HG03064 (cell line): ENCODE measurements around the gene CD164L2.

Experiments
- ATAC-seq: cut with Tn5 transposase; IDR thresholded peaks from one replicate; pipeline ENCODE4 v1.9.1; 2021; ENCODE audit warnings: low read depth; ENCODE audit not compliant: unreplicated experiment

CD164L2 gene

GRCh38 chr1:27365372-27366112, 17.6 kb downstream of the CD164L2 start:
- no peak for ATAC-seq

- no peak for ATAC-seq
Observed at GRCh38 chr1:27364696-27365371, 18.3 kb downstream of the CD164L2 start.

DNA sequence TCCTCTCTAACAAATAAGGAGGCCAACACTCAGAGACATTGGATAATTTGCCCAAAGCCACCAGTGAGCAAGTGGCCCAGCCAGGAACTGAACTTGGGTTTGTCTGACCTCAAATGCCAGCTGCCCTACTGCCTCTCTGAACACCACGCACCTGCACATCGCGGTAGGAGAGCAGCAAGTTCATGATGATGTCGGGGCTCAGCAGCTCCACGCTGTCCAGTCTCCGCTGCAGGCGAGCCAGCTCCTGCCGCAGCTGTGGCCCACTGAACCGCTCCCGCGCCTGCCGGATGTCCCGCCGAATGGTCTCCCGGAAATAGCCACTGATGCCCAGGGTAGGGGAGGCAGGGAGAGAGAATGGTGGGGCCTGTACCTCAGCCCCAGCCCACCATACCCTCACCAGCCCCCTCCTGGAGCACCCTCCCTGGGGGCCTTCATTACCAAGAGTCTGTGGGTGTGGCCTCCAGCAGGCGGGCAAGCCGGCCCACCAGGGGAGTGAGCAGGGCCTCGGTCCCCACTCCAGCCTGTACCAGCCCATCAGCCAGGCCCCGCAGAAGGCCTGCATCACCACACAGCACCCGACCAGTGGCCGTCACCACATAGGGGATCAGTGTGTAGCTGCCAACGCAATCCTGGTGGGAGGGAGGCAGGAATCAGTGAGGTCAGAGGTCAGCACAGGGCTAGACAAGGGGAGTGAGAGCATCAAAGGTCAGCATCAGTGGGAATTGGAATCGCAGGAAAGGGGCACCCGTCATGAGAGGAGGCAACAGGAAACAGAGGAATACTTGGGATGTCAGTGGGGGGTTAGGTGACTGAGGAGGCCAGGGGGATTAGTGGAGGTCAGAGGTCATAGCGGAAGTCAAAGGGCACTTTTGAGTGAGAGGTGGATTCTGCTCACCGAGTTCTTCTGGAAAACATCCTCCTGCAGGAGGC, 19.1 kb downstream of the CD164L2 start:
- no peak for ATAC-seq

DNA sequence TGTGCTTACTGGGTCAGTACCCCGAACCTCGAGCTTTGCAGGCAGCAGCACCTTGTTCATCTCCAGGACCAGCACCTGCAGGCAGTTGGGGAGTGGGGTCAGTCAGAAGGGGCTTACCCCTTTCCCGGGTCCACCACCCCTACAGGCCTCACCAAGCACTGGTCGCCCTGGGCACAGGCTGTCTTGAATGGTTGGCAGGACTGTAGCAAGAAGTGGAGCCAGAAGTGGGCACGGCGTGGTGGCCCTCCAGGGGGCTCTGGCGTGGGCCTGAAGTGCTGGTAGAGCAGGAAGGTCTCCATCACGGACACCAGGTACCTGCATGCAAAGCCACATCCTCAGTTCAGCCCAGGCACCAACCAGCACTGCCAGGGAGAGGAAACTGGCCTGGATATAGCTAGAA, 21.6 kb downstream of the CD164L2 start:
- no peak for ATAC-seq

GRCh38 chr1:27361044-27361402, 22.1 kb downstream of the CD164L2 start:
- no peak for ATAC-seq

DNA sequence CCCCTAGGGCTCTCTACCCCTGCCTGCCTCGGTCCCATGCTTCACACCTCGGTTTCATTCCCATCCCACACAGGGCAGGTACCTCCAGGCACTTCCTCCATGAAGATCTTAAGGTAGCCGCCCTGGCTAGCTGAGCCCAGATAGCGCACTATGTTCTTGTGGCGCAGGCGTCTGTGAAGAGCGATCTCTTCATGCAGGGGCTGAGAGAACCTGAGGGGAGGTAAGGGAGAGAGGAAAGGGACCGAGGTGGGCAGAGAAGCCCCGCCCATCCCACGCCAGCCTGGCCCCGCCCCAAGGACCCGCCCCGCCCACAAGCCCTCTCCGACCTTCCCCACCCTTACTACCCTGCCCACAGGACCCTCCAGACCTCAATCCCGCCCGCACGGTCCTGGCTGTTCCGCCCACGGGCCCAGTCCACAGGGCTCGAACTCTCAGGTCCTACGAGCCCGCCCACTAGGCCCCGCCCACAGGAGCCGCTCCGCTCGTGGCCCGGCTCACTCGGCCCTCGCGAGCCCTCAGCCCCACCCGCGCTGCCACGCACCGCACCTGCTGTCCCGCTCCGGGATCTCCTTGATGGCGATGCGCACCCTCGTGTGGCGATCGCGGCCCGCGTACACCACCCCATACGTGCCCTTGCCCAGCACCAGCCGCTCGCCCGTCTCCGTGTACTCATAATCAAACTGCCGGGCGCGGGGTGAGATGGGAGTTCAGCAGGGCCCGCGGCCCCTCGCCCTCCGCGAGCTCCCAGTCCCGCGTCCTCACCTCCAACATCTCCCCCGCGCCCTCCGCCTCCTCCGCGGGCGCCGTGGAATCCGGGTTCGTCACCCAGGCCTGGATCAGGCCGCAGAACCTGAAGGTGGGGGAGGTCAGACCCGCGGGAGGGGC, 22.7 kb downstream of the CD164L2 start:
- no peak for ATAC-seq

DNA sequence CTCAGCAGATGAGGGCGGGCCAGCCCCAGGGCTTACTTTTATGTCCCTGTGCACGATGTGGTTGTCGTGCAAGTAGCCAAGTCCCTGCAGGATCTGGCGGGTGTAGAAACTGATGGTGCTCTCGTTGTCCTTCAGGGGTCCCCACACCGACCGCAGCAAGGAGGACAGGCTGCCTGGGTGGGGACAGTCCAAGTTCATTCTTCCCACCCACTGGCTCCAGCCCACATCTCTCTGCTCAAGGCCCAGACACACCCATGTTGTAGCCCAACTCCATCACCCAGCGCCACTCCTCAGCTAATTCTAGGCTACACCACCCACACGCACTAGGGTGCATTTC, 23.3 kb downstream of the CD164L2 start:
- no peak for ATAC-seq

DNA sequence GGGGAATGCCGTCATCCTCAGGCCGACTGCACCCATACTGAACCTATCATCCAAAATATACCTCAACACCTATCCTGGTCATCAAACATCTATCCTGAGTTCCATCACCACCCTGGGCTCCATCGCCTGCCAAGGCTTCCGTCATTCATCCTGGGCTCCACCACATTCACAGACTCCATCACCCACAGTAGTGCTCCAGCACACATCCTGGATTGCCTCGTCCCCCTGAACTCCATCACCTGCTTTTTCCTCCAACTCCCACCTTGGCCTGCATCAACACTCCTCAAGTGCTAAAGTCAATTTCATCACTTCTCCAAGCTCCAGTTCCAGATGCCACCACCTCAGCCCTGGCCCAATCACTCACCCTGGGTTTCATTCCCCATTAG, 24.2 kb downstream of the CD164L2 start:
- no peak for ATAC-seq

DNA sequence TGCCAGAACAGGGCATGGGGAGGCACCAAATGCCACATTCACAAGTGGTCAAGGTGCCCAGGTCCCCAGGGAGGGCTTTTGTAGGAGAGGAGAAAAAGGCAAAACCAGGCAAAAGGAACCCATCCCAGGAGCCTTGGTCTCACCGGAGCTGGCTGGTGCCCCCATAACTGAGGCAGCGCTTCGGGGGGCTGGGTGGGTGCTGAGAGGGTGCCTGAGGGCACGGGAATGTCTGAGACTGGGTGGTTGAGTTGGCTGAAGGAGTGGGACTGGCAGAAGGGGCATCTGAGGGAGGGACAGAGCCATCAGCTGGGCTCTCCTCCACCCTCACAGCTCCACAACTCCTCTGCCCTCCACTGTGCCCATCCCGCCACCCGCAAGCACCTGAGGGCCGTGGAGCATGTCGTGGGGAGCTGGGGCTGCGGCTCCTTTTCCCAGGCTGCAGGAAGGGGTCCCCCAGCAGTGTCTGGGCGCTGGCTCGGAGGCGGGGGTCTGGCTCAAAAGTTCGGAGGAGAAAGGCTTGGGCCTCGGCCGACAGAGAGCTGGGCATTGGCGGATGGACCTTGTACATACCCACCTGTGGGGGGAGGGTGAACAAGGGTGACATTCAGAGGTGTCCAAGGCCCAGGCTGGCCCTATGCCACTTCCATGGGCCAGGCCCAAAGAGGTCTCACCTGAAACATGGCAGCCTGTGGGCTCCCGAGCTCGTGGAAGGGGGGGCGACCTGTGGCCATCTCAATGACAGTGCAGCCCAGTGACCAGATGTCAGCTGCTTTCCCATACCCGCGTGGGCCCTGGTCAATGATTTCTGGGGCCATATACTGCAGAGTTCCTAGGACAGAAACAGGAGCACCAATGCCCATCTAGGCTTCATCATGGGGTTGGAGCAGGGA, 24.9 kb downstream of the CD164L2 start:
- ATAC-seq: no peak

- ATAC-seq: no peak
Observed at GRCh38 chr1:27357281-27358037, 25.7 kb downstream of the CD164L2 start.

DNA sequence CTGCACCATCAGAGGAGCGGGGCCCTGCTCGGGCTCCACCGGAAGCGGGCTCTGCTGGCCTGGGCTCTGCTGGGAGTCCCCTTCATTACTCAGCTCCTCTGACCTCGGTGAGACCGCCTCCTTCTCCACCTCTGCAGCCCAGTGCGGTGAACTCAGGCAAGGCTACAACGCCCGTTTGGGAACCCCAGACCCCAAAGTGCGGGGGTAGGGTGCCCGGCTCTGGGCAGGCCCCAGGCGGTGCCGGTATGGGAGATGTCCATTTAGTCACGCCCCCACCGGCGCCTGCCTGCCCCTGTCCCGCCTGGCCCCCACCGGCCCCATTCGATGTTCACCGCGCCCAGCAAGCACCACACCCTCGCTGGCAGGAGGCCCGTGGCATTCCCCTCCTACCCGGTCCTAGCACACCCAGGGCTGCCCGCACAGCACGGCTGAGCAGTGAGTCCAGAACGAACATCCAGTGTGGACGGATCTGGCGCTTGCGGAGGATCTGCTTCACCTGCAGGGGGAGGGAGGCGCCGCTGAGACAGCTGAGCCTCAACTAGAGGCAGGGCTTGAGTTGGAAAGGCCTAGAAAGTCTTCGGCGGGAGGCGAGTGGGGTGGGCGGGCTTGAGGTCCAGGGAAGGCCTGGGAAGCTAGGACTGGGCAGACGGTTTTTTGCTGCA, 26.4 kb downstream of the CD164L2 start:
- no peak for ATAC-seq

- ATAC-seq: no peak
Observed at GRCh38 chr1:27356277-27356618, 26.9 kb downstream of the CD164L2 start.

DNA sequence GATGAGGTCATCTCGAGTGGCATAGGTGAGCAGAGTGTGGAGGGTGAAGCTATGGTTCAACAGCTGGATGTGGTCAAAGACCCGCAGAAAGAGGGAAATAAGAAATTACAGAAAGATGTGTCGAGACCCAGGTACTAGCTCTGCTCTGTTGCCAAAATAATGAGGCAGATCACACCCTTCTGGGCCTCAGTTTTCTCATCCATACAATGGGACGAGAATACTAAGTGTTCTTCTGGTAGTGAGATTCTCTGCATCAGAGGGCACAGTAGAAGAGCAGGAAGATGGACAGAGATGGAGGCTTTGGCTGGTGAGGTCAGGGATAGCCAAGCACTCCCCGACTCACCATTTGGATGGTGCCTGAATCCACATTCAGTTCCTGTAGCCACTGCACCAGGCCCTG, 27.4 kb downstream of the CD164L2 start:
- no peak for ATAC-seq

DNA sequence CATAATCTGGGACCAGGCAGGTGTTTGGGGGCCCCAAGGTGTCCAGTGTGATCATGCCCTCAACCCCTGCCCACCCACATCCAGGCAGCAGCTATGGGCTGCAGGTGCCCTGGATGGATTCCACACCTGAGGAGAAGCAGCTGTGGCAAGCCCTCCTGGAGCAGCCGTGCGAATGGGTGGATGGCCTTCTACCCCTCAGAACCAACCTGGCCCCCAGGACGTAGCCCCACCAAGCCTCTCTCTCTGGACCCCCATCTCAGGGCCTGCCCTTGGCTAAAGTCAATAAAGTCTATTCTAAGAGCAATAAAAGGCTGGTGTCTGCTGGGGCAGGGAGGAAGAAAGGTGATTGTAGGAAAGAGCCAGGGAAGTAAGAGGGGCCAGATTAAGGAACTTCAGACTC, 29.5 kb downstream of the CD164L2 start:
- ATAC-seq: no peak

DNA sequence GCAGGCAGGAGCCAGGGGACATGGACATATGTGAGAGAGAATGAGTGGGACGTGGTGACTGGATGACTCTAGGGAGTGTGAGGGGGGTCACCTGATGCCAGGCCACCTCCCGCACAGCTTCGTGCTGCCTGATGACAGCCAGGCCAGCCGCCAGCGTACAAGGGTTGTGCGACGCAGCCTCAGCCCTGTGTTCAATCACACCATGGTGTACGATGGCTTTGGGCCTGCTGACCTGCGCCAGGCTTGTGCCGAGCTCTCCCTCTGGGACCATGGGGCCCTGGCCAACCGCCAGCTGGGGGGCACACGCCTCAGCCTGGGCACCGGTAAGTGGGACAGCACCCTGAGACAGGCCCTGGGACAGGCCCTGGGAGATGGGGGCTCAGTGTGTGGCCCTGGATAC, 30.0 kb downstream of the CD164L2 start:
- ATAC-seq: no peak

DNA sequence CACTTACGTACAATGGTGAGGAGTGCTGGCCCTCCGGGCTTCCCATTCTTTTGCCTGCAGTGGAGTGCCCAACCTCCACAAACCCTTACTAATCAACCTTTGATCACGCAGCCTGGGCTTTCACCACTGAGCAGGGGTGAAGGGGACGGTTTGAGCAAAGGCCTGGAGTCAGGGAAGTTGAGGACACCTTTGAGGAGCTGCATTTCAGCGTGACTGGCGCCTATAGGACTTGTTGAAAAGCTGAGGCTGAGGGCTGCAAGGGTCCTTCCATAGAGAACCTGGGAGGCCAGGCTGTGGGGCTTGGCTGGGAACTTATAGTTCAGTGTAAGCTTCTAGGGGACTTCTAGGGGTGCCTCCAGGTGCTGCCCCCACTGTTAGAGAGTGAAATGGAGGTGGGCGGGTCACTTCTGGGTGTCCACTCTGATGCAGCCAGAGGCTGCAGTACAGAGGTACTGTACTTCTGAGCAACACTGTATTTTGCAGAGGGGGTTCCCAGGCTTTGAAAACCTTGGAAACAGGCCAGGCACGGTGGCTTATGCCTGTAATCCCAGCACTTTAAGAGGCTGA, 31.5 kb downstream of the CD164L2 start:
- no peak for ATAC-seq

- ATAC-seq: no peak
Observed at GRCh38 chr1:27350663-27351540, 32.2 kb downstream of the CD164L2 start.
